Vagina (tissue), 2 donors: ENCODE measurements around the gene DUOXA1. TPM values are rescaled to one million over a fixed set of nuclear protein-coding genes. Genes with fewer than 3 reads are reported as not detected.

ENCODE experiments used
- DNase-seq, 2 donors: peaks; one replicate each; pipeline ENCODE4 v3.0.0-alpha.2; 2017; ENCODE audit errors: extremely low spot score in 2 of 2
- H3K27ac ChIP-seq: fragments of 200-600 bp; sonication (generic); one replicate; pipeline ENCODE4 v1.5.1; 2019
- H3K27me3 ChIP-seq: fragments of 200-600 bp; sonication (generic); one replicate; pipeline ENCODE4 v1.5.1; 2019
- H3K36me3 ChIP-seq, 2 donors: fragments of 200-600 bp; sonication (generic); one replicate each; pipeline ENCODE4 v1.5.1; 2017 to 2019
- H3K4me1 ChIP-seq: fragments of 200-600 bp; sonication (generic); one replicate; pipeline ENCODE4 v1.5.1; 2019
- H3K4me3 ChIP-seq, 2 donors: fragments of 200-600 bp; sonication (generic); 1 replicate in 1 of 2; 2 replicates in 1 of 2; pipeline ENCODE4 v1.5.1; 2016 to 2019
- H3K9me3 ChIP-seq: fragments of 200-600 bp; sonication (generic); one replicate; pipeline ENCODE4 v1.5.1; 2019
- POLR2A ChIP-seq, 2 donors: fragments of 450-650 bp; IDR thresholded peaks; one replicate each; pipeline ENCODE4 v1.6.1; 2017; ENCODE audit warnings: antibody characterized with exemption in 2 of 2, mild to moderate bottlenecking in 2 of 2, moderate library complexity in 2 of 2
- POLR2AphosphoS5 ChIP-seq, 2 donors: sonication (generic); formaldehyde crosslinking; IDR thresholded peaks; one replicate each; pipeline ENCODE4 v1.9.0; 2017; ENCODE audit warnings: antibody characterized with exemption in 2 of 2, mild to moderate bottlenecking in 2 of 2, low read depth in 1 of 2; ENCODE audit not compliant: insufficient read depth in 1 of 2
- intact Hi-C: fragments of 100-400 bp; cut with DNase I; formaldehyde crosslinking; loops from one replicate; pipeline ENCODE4 v1.15.1; 2023
- total RNA-seq: library from RNA; depleted of rRNA; stranded (reverse); fragments of >200 nt; gene quantifications from one replicate; pipeline ENCODE4 v1.2.3, GENCODE V29; 2016
- TF ChIP-seq, protein P1 (sequence below), 3 experiments: fragments of 450-650 bp in 2 of 3; fragments of 200-600 bp in 1 of 3; sonication (generic) in 1 of 3; IDR thresholded peaks; one replicate each; pipeline ENCODE4 v1.5.1; 2017 to 2019; ENCODE audit warnings: antibody characterized with exemption in 3 of 3, mild to moderate bottlenecking in 2 of 3, moderate library complexity in 2 of 3

DUOXA1 gene
- total RNA-seq, 1 donor from 2014 or later: 66.5 TPM

DNA sequence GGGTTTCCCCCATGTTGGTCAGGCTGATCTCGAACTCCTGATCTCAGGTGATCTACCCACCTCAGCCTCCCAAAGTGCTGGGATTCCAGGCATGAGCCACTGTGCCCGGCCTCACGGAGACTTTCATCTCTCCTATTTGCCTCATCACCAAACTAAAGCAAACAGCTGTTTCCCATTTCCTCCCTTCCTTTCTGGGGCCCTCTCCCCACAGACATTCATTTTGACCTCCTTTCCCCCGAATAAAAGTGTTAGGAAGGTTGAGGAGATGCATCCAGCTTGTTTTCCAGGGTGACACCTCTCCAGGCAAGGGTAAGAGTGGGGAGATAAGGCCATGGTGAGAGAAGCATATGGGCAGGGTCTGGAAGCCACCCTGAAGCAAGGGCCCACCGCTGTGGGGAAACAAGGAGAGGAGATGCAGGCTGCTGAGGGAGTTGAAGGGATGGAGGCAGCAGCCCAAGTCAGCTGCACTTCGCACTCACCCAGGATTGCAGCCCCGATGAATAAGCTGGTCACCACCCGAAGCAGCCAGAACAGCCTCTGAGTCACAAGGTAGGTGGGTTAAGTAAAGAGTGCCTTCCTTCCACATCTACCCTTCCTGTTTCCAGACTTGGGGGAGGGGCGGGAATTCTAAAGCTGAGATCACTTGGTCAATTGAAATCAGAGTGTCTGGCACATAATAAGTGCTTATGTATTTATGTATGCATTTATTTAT, 7.8 kb downstream of the DUOXA1 start:
- no peak for DNase-seq
- Histone ChIP-seq H3K9me3 (no peaks in the 10 kb centered on the region), H3K27ac (no peak overlapping the region), H3K4me3 (no peak overlapping the region), H3K4me1 (peaks cover 12% of the 10 kb centered on the region), H3K27me3 (no peaks in the 10 kb centered on the region), H3K36me3 (no peaks in the 10 kb centered on the region)
- intact Hi-C loops: no loop called here
- TF ChIP-seq, protein P1, sequence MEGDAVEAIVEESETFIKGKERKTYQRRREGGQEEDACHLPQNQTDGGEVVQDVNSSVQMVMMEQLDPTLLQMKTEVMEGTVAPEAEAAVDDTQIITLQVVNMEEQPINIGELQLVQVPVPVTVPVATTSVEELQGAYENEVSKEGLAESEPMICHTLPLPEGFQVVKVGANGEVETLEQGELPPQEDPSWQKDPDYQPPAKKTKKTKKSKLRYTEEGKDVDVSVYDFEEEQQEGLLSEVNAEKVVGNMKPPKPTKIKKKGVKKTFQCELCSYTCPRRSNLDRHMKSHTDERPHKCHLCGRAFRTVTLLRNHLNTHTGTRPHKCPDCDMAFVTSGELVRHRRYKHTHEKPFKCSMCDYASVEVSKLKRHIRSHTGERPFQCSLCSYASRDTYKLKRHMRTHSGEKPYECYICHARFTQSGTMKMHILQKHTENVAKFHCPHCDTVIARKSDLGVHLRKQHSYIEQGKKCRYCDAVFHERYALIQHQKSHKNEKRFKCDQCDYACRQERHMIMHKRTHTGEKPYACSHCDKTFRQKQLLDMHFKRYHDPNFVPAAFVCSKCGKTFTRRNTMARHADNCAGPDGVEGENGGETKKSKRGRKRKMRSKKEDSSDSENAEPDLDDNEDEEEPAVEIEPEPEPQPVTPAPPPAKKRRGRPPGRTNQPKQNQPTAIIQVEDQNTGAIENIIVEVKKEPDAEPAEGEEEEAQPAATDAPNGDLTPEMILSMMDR (IDR thresholded peaks at IDR 0.05): no peak
- no peak for TF ChIP-seq POLR2A (IDR thresholded peaks at IDR 0.05)
- TF ChIP-seq POLR2AphosphoS5 (IDR thresholded peaks at IDR 0.05; ENCODE audit: insufficient read depth in 1 of 2, low read depth in 1 of 2): no peak

DNA sequence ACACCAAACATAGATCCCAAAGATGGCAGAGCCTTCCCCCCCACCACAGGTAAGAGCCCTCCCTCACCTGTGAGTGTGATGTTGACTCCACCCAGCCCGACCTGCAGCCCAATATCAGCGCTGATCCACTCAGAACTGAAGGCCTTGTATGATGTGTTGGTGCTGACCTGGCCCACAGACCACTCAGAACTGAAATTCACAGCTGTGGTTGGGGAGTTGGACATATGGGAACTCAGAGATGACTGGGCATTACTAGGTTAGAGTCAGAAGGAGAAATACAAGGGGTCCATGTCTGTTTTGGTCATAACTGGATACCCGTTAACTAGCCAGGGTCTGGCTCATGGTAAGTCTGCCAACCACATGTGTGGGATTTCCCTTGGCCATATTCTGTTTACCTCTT, 8.7 kb downstream of the DUOXA1 start:
- intact Hi-C loops: no loop called here
- no peak for DNase-seq
- peaks cover 20% of the 10 kb centered on the region for H3K4me1 ChIP-seq
- TF ChIP-seq POLR2AphosphoS5 (IDR thresholded peaks at IDR 0.05; ENCODE audit: insufficient read depth in 1 of 2, low read depth in 1 of 2) (no peak), POLR2A (IDR thresholded peaks at IDR 0.05) (no peak)
- TF ChIP-seq, protein P1 (IDR thresholded peaks at IDR 0.05): no peak
- H3K27ac ChIP-seq: no peak overlapping the region
- no peaks in the 10 kb centered on the region for H3K27me3 ChIP-seq
- no peak overlapping the region for H3K4me3 ChIP-seq
- no peaks in the 10 kb centered on the region for H3K9me3 ChIP-seq
- no peaks in the 10 kb centered on the region for H3K36me3 ChIP-seq

DNA sequence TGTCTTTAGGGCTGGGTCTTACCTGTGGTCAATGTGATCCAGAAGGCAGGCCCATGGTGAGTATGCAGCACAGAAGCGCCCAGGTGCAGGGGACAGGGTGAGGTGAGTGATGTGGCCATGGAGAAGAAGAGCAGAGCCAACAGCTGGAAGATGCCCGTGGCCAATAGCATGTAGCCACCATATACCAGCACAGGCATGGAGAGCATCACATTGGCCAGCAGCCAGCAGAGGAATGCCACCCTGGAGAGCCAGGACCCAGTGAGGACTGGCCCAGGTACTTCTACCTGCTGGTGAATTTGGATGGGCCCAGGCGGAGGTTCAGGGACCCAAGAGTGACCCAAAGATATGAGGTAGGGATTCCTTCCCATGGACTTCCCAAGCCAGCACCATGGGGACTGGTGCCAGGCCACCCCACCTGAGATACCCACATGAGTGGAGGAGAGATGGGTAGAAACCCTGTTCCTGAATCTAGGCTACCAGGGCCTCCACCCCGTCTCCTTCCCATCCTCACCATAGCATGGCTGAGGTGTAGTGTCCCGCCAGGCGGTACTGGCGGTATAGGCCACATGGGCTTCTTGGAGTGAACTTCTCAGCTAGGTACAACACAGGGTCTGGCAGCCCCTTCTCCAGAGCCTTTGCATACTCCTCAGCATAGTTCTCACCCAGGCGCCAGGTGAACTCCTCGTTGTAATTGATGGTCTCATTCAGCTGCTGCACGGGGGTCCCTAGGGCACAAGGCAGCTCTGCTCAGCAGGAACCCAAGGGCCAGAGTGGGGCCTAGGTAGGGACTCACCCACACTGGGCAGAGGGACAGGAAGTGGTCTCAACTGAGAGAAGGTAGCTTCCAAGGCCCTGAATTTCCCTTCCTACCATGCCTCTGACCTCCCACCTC, 9.4 kb downstream of the DUOXA1 start:
- TF ChIP-seq, protein P1 (IDR thresholded peaks at IDR 0.05): no peak
- TF ChIP-seq POLR2A (IDR thresholded peaks at IDR 0.05) (no peak), POLR2AphosphoS5 (IDR thresholded peaks at IDR 0.05; ENCODE audit: insufficient read depth in 1 of 2, low read depth in 1 of 2) (no peak)
- H3K27ac ChIP-seq: no peak overlapping the region
- no peaks in the 10 kb centered on the region for H3K27me3 ChIP-seq
- H3K4me1 ChIP-seq: peaks cover 20% of the 10 kb centered on the region
- intact Hi-C loops: no loop called here
- H3K4me3 ChIP-seq: no peak overlapping the region
- no peaks in the 10 kb centered on the region for H3K36me3 ChIP-seq
- no peaks in the 10 kb centered on the region for H3K9me3 ChIP-seq
- DNase-seq: no peak

DNA sequence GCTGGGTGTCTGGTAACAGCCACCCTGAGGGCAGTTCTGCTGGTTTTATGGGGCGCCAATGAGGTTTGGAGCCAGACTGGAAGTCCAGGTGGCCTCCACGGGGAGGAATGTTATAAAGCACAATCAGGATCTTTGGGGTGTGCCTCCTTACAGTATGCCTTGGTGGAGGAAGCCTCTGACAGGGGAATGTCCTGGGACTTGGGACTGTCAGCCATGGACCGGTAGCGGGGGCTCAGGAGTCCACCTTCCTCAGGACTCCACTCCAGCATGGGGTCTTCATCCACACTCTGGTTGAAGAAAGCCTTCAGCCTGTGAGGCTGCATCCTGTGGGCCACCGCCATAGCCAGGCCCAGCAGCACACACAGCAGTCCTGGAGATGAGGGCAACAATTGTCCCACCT, 10.7 kb downstream of the DUOXA1 start:
- no peaks in the 10 kb centered on the region for H3K9me3 ChIP-seq
- H3K36me3 ChIP-seq: no peaks in the 10 kb centered on the region
- H3K27ac ChIP-seq: no peak overlapping the region
- TF ChIP-seq POLR2A (IDR thresholded peaks at IDR 0.05): no peak
- no peak for TF ChIP-seq POLR2AphosphoS5 (IDR thresholded peaks at IDR 0.05; ENCODE audit: insufficient read depth in 1 of 2, low read depth in 1 of 2)
- TF ChIP-seq, protein P1 (IDR thresholded peaks at IDR 0.05): no peak
- peaks cover 26% of the 10 kb centered on the region for H3K4me1 ChIP-seq
- no peak for DNase-seq
- intact Hi-C loops: no loop called here
- no peaks in the 10 kb centered on the region for H3K27me3 ChIP-seq
- H3K4me3 ChIP-seq: no peak overlapping the region
